ENCODE measurements around the gene ADISSP. TPM values are rescaled to one million over a fixed set of nuclear protein-coding genes. Genes with fewer than 3 reads are reported as not detected.

The ADISSP gene
- total RNA-seq, 1 experiment from 2014 or later = 99.4 TPM

DNA sequence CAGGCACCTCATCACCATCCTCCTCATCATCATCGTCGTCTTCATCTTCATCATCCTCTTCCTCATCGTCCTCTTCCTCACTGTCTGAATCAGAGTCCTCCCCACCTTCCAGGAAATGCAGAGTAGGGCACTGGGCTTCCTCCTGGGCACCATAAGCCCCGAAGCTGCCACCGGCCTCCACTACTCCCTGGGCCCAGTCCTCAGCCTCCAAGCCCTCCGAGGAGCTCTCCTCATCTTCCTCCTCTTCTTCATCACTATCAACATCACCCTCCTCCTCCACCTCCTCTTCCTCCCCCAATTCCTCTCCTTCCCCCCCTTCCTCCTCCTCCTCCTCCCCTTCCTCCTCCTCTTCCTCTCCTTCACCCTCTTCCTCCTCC lies 17.3 kb upstream of the ADISSP start:
- ATAC-seq (no peak), DNase-seq (ENCODE audit: low read depth, low spot score) (no peak)
- Histone ChIP-seq H3K27ac (ENCODE audit: low read depth, low read length) (peak overlapping the region; percentile 81; the same call in 1 of the 2 replicates), H3K4me1 (ENCODE audit: control insufficient read depth in 1 of 2, insufficient read depth in 2 of 2, low read length in 2 of 2) (peaks cover 25 to 47% of the 10 kb centered on the region in 2 experiments), H3K27me3 (ENCODE audit: insufficient read depth, low read length) (no peaks in the 10 kb centered on the region), H2AFZ (ENCODE audit: low read depth, low read length, poor library complexity, severe bottlenecking) (no peak overlapping the region), H3K9me3 (ENCODE audit: control insufficient read depth in 1 of 2, insufficient read depth in 1 of 2, low read depth in 1 of 2, low read length in 2 of 2) (no peaks in the 10 kb centered on the region), H3K36me3 (ENCODE audit: control insufficient read depth in 1 of 2, insufficient read depth in 2 of 2, low read length in 2 of 2) (peaks cover 0 to 8% of the 10 kb centered on the region in 2 experiments; a peak in 1 of 4 replicates), H4K20me1 (ENCODE audit: insufficient read depth) (no peaks in the 10 kb centered on the region), H3K79me2 (ENCODE audit: insufficient read depth, low read length) (peaks cover 27% of the 10 kb centered on the region), H3K9ac (ENCODE audit: low read length) (peak overlapping the region; percentile 72; the same call in 1 of the 2 replicates), H3K4me2 (ENCODE audit: low read length) (peak overlapping the region; percentile 88), H3K4me3 (replicated peaks in 1 of 2; ENCODE audit: low read depth in 1 of 2, low read length in 2 of 2) (peak overlapping the region in 1 of 2 experiments; percentile 70; a peak in 1 of 4 replicates), H3K9me2 (ENCODE audit: insufficient read depth) (no peaks in the 10 kb centered on the region)
- TF ChIP-seq POLR2AphosphoS5 (IDR thresholded peaks at IDR 0.05; ENCODE audit: low read depth, low read length) (no peak), SIN3A (IDR thresholded peaks at IDR 0.05; ENCODE audit: low read depth) (no peak), EZH2phosphoT487 (IDR thresholded peaks at IDR 0.05; ENCODE audit: borderline replicate concordance) (no peak), YY1 (IDR thresholded peaks at IDR 0.05; ENCODE audit: extremely low read depth, insufficient replicate concordance, low read depth, low read length) (no peak), MAX (IDR thresholded peaks at IDR 0.05) (no peak), CBX3 (IDR thresholded peaks at IDR 0.05; ENCODE audit: low read depth) (no peak), POLR2A (IDR thresholded peaks at IDR 0.05; ENCODE audit: borderline replicate concordance, extremely low read depth, insufficient read depth, insufficient read length) (no peak), EGR1 (IDR thresholded peaks at IDR 0.05; ENCODE audit: low read depth) (no peak), ZFX (IDR thresholded peaks at IDR 0.05) (no peak), CEBPB (IDR thresholded peaks at IDR 0.05; ENCODE audit: low read depth) (no peak), TCF7L2 (IDR thresholded peaks at IDR 0.05; ENCODE audit: borderline replicate concordance, extremely low read depth, insufficient read depth, insufficient read length) (no peak), ATF3 (IDR thresholded peaks at IDR 0.05) (no peak), JUND (IDR thresholded peaks at IDR 0.05) (no peak), SP1 (IDR thresholded peaks at IDR 0.05; ENCODE audit: low read depth) (no peak), SRF (IDR thresholded peaks at IDR 0.05; ENCODE audit: low read depth) (no peak), ZNF274 (IDR thresholded peaks at IDR 0.05; ENCODE audit: low read depth, low read length) (no peak), REST (IDR thresholded peaks at IDR 0.05; ENCODE audit: low read depth) (no peak), EZH2 (IDR thresholded peaks at IDR 0.05) (no peak), RAD21 (IDR thresholded peaks at IDR 0.05; ENCODE audit: low read depth) (no peak)
- CTCF ChIA-PET = no interaction called here
- RAD21 ChIA-PET (ENCODE audit: low non-redundant PET in 1 of 2, low total read pairs in 2 of 2, uncharacterized antibody in 2 of 2, unreplicated experiment in 2 of 2) = interaction anchor here in 1 of 2 experiments (0.8 kb wide), 1 partner anchor 70 kb away, joined by 4 read pairs; no protein-coding TSS in a partner anchor
- POLR2A ChIA-PET = no interaction called here
- intact Hi-C loops (cut with micrococcal nuclease) = loop anchor here (5.0 kb wide), 1 partner anchor 302 kb away; no protein-coding TSS in a partner anchor
- BruUV-seq (replicated peaks) = no TSS peak

All from HCT116 (cell line).